A549 (cell line): ENCODE measurements around the gene ABCA4. TPM values are rescaled to one million over a fixed set of nuclear protein-coding genes. Genes with fewer than 3 reads are reported as not detected.

Experiments
- ATAC-seq, 2 experiments: fragments of 200-7000 bp in 1 of 2; fragments of >200 bp in 1 of 2; cut with Nextera tagmentation in 1 of 2; cut with Tn5 transposase in 1 of 2; 3 replicates each; pipeline versions ENCODE4 v1.8.0 to v1.9.1; 2018 to 2020; ENCODE audit warnings: mild to moderate bottlenecking in 1 of 2, moderate library complexity in 1 of 2
- CTCF ChIA-PET: fragments of 300-600 bp; sonication (Branson Sonifier 250); formaldehyde crosslinking; extraction: SDS; loops from one replicate; lab custom pipeline; 2021; ENCODE audit warnings: antibody characterized with exemption, inconsistent platforms; lab: Yijun Ruan, JAX
- POLR2A ChIA-PET: fragments of 350-600 bp; formaldehyde crosslinking; extraction: SDS; loops from one replicate; lab custom pipeline; 2021; ENCODE audit warnings: antibody characterized with exemption, inconsistent platforms; lab: Yijun Ruan, JAX
- DNase-seq, 2 experiments: peaks; one replicate each; pipeline versions ENCODE4 v3.0.0 to v3.0.0-alpha.2; 2011 to 2016; ENCODE audit warnings: low read depth in 1 of 2, low spot score in 1 of 2
- FAIRE-seq: peaks from 2 replicates; lab custom pipeline; 2011; peaks lifted over from hg19 to GRCh38; lab: Jason Lieb, UNC
- H3K27ac ChIP-seq, 2 experiments: fragments of >200 bp; sonication (Bioruptor Twin); formaldehyde crosslinking; 3 replicates each; pipeline ENCODE4 v1.5.1; 2016 to 2017
- H3K4me1 ChIP-seq: fragments of >200 bp; sonication (Bioruptor Twin); formaldehyde crosslinking; 3 replicates; pipeline ENCODE4 v1.6.1; 2016
- H3K4me2 ChIP-seq: fragments of >200 bp; sonication (Bioruptor Twin); formaldehyde crosslinking; 3 replicates; pipeline ENCODE4 v1.6.1; 2016
- H3K4me3 ChIP-seq: fragments of >200 bp; sonication (Bioruptor Twin); formaldehyde crosslinking; 3 replicates; pipeline ENCODE4 v1.5.1; 2016
- H3K9me3 ChIP-seq: fragments of >200 bp; sonication (Bioruptor Twin); formaldehyde crosslinking; 3 replicates; pipeline ENCODE4 v1.6.1; 2016
- CTCF ChIP-seq: fragments of >200 bp; sonication (Bioruptor Twin); formaldehyde crosslinking; IDR thresholded peaks from 3 replicates; pipeline ENCODE4 v1.5.1; 2016
- EHF ChIP-seq: fragments of 250-450 bp; sonication (Bioruptor Pico); IDR thresholded peaks from 2 replicates; pipeline ENCODE4 v1.5.0; 2020; ENCODE audit warnings: mild to moderate bottlenecking
- EHMT2 ChIP-seq: fragments of 200-600 bp; sonication (generic); IDR thresholded peaks from 2 replicates; pipeline ENCODE4 v1.6.1; 2016; ENCODE audit warnings: antibody characterized with exemption, low read depth, mild to moderate bottlenecking, moderate library complexity
- FOSB ChIP-seq: fragments of 250-450 bp; sonication (Bioruptor Pico); IDR thresholded peaks from 2 replicates; pipeline ENCODE4 v1.5.0; 2020; ENCODE audit warnings: mild to moderate bottlenecking, moderate library complexity
- HOXB5 ChIP-seq: fragments of 250-450 bp; sonication (Bioruptor Pico); IDR thresholded peaks from 2 replicates; pipeline ENCODE4 v1.5.0; 2020; ENCODE audit warnings: mild to moderate bottlenecking, moderate library complexity
- MAX ChIP-seq: IDR thresholded peaks from 2 replicates; pipeline ENCODE4 v1.6.1; 2012
- NFE2L2 ChIP-seq: fragments of 150-350 bp; conservative IDR thresholded peaks from 2 replicates; pipeline ENCODE4 v1.6.1; 2014; ENCODE audit warnings: low read length
- NPAS2 ChIP-seq: fragments of 250-450 bp; sonication (Bioruptor Pico); IDR thresholded peaks from 2 replicates; pipeline ENCODE4 v1.8.0; 2022; ENCODE audit warnings: mild to moderate bottlenecking, moderate library complexity, borderline replicate concordance
- PBX3 ChIP-seq: IDR thresholded peaks from 2 replicates; pipeline ENCODE4 v1.6.1; 2012
- POLR2AphosphoS2 ChIP-seq: conservative IDR thresholded peaks from 2 replicates; pipeline ENCODE4 v1.6.1; 2012; ENCODE audit warnings: low read length, improper control_type of control experiment, inconsistent platforms
- RAD21 ChIP-seq, 2 experiments: fragments of >200 bp in 1 of 2; sonication (Bioruptor Twin) in 1 of 2; formaldehyde crosslinking in 1 of 2; IDR thresholded peaks in 1 of 2; conservative IDR thresholded peaks in 1 of 2; 2 replicates in 1 of 2; 3 replicates in 1 of 2; pipeline ENCODE4 v1.6.1; 2012 to 2018; ENCODE audit warnings: inconsistent platforms in 1 of 2
- SREBF2 ChIP-seq: fragments of 450-650 bp; IDR thresholded peaks from 2 replicates; pipeline ENCODE4 v1.6.1; 2014; ENCODE audit warnings: mild to moderate bottlenecking, moderate library complexity
- WGBS: methylation state at CpG from one replicate; pipeline ENCODE4 v1.1.6; 2017; ENCODE audit errors: missing lambda C conversion rate; 5-methylcytosine and 5-hydroxymethylcytosine counted together
- polyA plus RNA-seq, 4 experiments: library from polyadenylated mRNA; depleted of rRNA in 3 of 4; stranded (reverse); fragments of >200 nt; fragmentation: RNase III in 1 of 4; extraction: RNeasy Plus Mini Kit Qiagen cat#74134 plus additional on column Dnase treatment in 1 of 4; gene quantifications; 2 replicates in 3 of 4; 3 replicates in 1 of 4; pipeline ENCODE4 v1.2.3, GENCODE V29; 2011 to 2017
- TF ChIP-seq, protein P1 (sequence below): fragments of 250-450 bp; sonication (Bioruptor Pico); IDR thresholded peaks from 2 replicates; pipeline ENCODE4 v1.5.0; 2020; ENCODE audit warnings: low read depth, mild to moderate bottlenecking, moderate library complexity
- TF ChIP-seq, protein P2 (sequence below): fragments of >200 bp; sonication (Bioruptor Twin); formaldehyde crosslinking; IDR thresholded peaks from 3 replicates; pipeline ENCODE4 v1.6.1; 2016

The ABCA4 gene
- polyA plus RNA-seq, 2 of the 4 experiments (the other 2 are of a cell fraction): 0.05 to 0.23 TPM

DNA sequence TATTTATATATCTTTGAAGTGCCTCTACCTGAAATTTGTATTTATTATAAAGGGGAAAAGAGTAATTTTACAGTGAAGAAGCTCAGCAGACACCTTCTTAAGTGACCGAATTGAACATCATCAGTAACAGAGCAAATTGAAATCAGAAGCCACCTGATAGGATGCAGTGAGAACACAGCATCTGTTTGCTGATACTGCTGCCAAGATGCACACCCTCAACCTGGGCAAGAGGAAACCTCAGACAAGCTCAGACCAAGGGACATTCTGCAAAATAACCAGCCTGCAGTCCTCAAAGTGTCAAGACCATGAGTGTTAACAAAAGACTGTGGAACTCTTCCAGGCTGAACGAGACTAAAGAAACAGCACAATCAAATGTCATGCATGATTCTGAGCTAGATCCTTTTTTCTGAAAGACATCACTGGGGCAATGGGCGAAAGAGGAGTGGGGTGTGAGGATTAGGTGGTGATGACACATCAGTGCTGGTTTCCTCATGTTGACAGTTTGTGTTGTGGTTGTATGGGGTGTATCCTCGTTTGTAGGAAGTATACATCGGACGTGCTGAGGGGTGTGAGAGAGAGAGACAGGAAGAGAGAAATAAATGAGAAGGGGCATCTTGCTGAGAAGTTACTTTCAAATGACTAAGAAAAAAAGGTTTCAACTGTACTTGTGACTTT, 103.7 kb downstream of the ABCA4 start (continued):
- TF ChIP-seq CTCF (no peak), EHF (CRISPR knock-in tag) (no peak)

- POLR2A ChIA-PET: no interaction called here
- DNase-seq (no peak), ATAC-seq (no peak), FAIRE-seq (no peak)
- CTCF ChIA-PET: interaction anchor here (0.7 to 7.0 kb wide), 7 partner anchors 9 to 449 kb away, joined by 3 to 40 read pairs (median 5); no protein-coding TSS in a partner anchor
- Histone ChIP-seq H3K9me3 (no peaks in the 10 kb centered on the region), H3K4me3 (no peak overlapping the region), H3K4me2 (no peak overlapping the region), H3K4me1 (peaks cover 1% of the 10 kb centered on the region; the same call in 1 of the 3 replicates), H3K27ac (no peak overlapping the region; a peak in 1 of 6 replicates)
- TF ChIP-seq EHMT2: no peak
- TF ChIP-seq POLR2AphosphoS2: no peak
- TF ChIP-seq FOSB (CRISPR knock-in tag): no peak
- no peak for TF ChIP-seq SREBF2
- TF ChIP-seq MAX: no peak
- TF ChIP-seq, protein P1, sequence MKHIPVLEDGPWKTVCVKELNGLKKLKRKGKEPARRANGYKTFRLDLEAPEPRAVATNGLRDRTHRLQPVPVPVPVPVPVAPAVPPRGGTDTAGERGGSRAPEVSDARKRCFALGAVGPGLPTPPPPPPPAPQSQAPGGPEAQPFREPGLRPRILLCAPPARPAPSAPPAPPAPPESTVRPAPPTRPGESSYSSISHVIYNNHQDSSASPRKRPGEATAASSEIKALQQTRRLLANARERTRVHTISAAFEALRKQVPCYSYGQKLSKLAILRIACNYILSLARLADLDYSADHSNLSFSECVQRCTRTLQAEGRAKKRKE: no peak
- 73% methylated on average over 2 of the region's 3 CpGs for WGBS
Measured at GRCh38 chr1:94015489-94015817, 105.5 kb downstream of the ABCA4 start.

- Histone ChIP-seq H3K9me3 (no peaks in the 10 kb centered on the region), H3K4me3 (no peak overlapping the region), H3K27ac (no peak overlapping the region; a peak in 1 of 6 replicates), H3K4me1 (no peaks in the 10 kb centered on the region), H3K4me2 (no peak overlapping the region)
- TF ChIP-seq, protein P2, sequence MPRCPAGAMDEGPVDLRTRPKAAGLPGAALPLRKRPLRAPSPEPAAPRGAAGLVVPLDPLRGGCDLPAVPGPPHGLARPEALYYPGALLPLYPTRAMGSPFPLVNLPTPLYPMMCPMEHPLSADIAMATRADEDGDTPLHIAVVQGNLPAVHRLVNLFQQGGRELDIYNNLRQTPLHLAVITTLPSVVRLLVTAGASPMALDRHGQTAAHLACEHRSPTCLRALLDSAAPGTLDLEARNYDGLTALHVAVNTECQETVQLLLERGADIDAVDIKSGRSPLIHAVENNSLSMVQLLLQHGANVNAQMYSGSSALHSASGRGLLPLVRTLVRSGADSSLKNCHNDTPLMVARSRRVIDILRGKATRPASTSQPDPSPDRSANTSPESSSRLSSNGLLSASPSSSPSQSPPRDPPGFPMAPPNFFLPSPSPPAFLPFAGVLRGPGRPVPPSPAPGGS: no peak
- ChIA-PET CTCF (interaction anchor here (0.7 to 7.0 kb wide), 7 partner anchors 9 to 449 kb away, joined by 3 to 40 read pairs (median 5); no protein-coding TSS in a partner anchor), POLR2A (no interaction called here)
- 84% methylated on average over 6 of the region's 6 CpGs for WGBS
- FAIRE-seq (no peak), DNase-seq (no peak), ATAC-seq (no peak)
Measured at GRCh38 chr1:94014635-94015488, 106.1 kb downstream of the ABCA4 start.

DNA sequence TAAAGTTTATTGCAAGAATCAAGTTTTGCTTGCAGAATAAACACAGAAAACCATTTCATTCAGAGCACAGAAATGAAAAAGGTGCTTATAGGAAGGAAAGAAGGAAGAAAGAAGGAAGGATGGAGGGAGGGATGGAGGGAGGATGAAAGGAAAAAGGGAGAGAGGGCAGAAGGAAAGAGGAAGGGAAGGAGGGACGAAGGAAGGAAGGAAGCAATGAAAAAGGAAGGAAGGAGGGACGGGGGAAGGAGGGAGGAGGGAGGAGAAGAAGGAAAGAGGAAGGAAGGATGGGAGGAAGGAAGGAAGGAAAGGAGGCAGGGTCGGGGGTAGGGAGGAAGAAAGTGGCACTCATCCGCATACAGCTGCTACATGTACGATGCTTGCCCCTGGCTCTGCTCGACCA, 106.9 kb downstream of the ABCA4 start:
- no peak overlapping the region for H3K4me2 ChIP-seq
- CTCF ChIA-PET: interaction anchor here (2.1 to 7.0 kb wide), 4 partner anchors 8 to 31 kb away, joined by 4 to 40 read pairs (median 11); no protein-coding TSS in a partner anchor
- no peak overlapping the region for H3K4me3 ChIP-seq
- DNase-seq (no peak), FAIRE-seq (no peak), ATAC-seq (no peak)
- no peak overlapping the region for H3K27ac ChIP-seq
- POLR2A ChIA-PET: no interaction called here
- 52% methylated on average over 5 of the region's 6 CpGs for WGBS
- H3K9me3 ChIP-seq: no peaks in the 10 kb centered on the region
- no peaks in the 10 kb centered on the region for H3K4me1 ChIP-seq
- no peak for TF ChIP-seq NPAS2 (CRISPR knock-in tag)
- TF ChIP-seq SREBF2: no peak
- no peak for TF ChIP-seq MAX
- TF ChIP-seq HOXB5 (CRISPR knock-in tag): no peak
- no peak for TF ChIP-seq PBX3
- TF ChIP-seq NFE2L2: no peak
- TF ChIP-seq RAD21 (conservative IDR thresholded peaks at IDR 0.05 in 1 of 2, IDR thresholded peaks at IDR 0.05 in 1 of 2): no peak
